ENCODE results near the gene SPRED1. TPM values are rescaled to one million over a fixed set of nuclear protein-coding genes. Genes with fewer than 3 reads are reported as not detected.

SPRED1 gene
- total and polyA plus RNA-seq, 9 of the 15 experiments (the other 6 are each of a cell fraction or from before 2014, with no cell fraction given) = 2.8 to 17.4 (median 7.9) TPM

DNA sequence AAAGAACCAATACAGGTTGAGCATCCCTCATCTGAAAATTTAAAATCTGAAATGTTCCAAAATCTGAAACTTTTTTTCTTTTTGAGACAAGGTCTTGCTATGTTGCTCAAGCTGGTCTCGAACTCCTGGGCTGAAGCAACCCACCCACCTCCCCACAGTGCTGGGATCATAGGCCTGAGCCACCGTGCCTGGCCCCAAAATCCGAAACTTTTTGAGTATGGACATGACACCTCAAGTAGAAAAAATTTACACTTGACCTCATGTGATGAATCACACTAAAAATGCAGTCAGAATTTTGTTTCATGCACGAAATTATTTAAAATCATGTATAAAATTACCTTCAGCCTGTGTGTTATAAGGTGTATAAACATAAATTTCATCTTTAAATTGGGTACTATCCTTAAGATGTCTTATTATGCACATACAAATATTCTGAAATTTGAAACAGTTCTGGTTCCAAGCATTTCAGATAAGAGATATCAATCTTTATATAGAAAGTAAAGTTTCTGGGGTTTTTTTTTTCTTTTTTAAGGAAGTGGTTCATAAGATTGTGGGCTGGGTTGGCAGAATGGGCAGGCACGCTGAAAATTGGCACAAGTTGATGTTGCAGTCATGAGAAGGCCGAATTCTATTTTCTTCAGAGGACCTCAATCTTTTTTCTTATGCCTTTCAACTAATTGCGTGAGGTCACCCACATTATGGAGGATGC lies 72.5 kb downstream of the SPRED1 start:
- 0 out of 5 replicates have a peak, but pooled peaks cover 0 to 2% of the 10 kb centered on the region in 2 experiments for H3K4me1 ChIP-seq (replicated peaks in 1 of 2; ENCODE audit: control insufficient read depth in 2 of 2, insufficient read depth in 2 of 2, low read length in 2 of 2)
- H3K9ac ChIP-seq (ENCODE audit: insufficient read depth in 1 of 2, low read depth in 2 of 2, low read length in 2 of 2) = no peak overlapping the region
- H3K4me3 ChIP-seq = no peak overlapping the region
- CTCF ChIA-PET (ENCODE audit: low intra/inter-chr PET ratio) = no interaction called here
- H3K9me3 ChIP-seq (replicated peaks; ENCODE audit: control insufficient read depth, insufficient read depth, low read depth, low read length) = no peaks in the 10 kb centered on the region
- POLR2A ChIA-PET = no interaction called here
- intact Hi-C loops (cut with micrococcal nuclease) (loop anchor here (5.0 kb wide), 1 partner anchor 73 kb away; the partner anchor contains the start of gene SPRED1), in situ Hi-C loops (cut with MboI) (no loop called here)
- no peak overlapping the region for H3K27ac ChIP-seq (ENCODE audit: extremely low read depth, low read depth, low read length)
- 96% methylated on average over 7 of the region's 7 CpGs for WGBS (ENCODE audit: insufficient coverage, low coverage, missing lambda C conversion rate)
- H3K79me2 ChIP-seq (ENCODE audit: control insufficient read depth, insufficient read depth, low read length) = no peaks in the 10 kb centered on the region
- BruUV-seq (replicated peaks) = no TSS peak
- H4K20me1 ChIP-seq (replicated peaks; ENCODE audit: control insufficient read depth, insufficient read depth, low read length) = no peaks in the 10 kb centered on the region
- H3K27me3 ChIP-seq (ENCODE audit: control insufficient read depth in 2 of 2, insufficient read depth in 2 of 2, low read length in 2 of 2) = no peaks in the 10 kb centered on the region
- no peak for FAIRE-seq
- no peak overlapping the region for H3K4me2 ChIP-seq (ENCODE audit: insufficient read depth, low read length)
- DNase-seq (ENCODE audit: extremely low read depth in 1 of 4, low spot score in 3 of 4) = no peak
- peaks cover 38% of the 10 kb centered on the region for H3K36me3 ChIP-seq (ENCODE audit: control insufficient read depth, insufficient read depth, low read length)
- no peak overlapping the region for H2AFZ ChIP-seq (ENCODE audit: low read depth, low read length)
- H3K9me1 ChIP-seq (ENCODE audit: control insufficient read depth, insufficient read depth, low read length) = no peaks in the 10 kb centered on the region
- no peak for ATAC-seq
- no peak for TF ChIP-seq ZNF584 (CRISPR knock-in tag; IDR thresholded peaks at IDR 0.05; ENCODE audit: low read depth)
- TF ChIP-seq ZNF644 (tag; IDR thresholded peaks at IDR 0.05; ENCODE audit: low read depth) = no peak
- TF ChIP-seq, protein P1, sequence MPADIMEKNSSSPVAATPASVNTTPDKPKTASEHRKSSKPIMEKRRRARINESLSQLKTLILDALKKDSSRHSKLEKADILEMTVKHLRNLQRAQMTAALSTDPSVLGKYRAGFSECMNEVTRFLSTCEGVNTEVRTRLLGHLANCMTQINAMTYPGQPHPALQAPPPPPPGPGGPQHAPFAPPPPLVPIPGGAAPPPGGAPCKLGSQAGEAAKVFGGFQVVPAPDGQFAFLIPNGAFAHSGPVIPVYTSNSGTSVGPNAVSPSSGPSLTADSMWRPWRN (IDR thresholded peaks at IDR 0.05; ENCODE audit: low read depth) = no peak
- no peak for TF ChIP-seq ZNF444 (CRISPR knock-in tag; IDR thresholded peaks at IDR 0.05)
- no peak for TF ChIP-seq ZNF282 (CRISPR knock-in tag; IDR thresholded peaks at IDR 0.05)
- TF ChIP-seq TAF1 (IDR thresholded peaks at IDR 0.05; ENCODE audit: control insufficient read depth, extremely low read depth, insufficient read depth, low read length, severe bottlenecking) = no peak
- TF ChIP-seq, protein P2, sequence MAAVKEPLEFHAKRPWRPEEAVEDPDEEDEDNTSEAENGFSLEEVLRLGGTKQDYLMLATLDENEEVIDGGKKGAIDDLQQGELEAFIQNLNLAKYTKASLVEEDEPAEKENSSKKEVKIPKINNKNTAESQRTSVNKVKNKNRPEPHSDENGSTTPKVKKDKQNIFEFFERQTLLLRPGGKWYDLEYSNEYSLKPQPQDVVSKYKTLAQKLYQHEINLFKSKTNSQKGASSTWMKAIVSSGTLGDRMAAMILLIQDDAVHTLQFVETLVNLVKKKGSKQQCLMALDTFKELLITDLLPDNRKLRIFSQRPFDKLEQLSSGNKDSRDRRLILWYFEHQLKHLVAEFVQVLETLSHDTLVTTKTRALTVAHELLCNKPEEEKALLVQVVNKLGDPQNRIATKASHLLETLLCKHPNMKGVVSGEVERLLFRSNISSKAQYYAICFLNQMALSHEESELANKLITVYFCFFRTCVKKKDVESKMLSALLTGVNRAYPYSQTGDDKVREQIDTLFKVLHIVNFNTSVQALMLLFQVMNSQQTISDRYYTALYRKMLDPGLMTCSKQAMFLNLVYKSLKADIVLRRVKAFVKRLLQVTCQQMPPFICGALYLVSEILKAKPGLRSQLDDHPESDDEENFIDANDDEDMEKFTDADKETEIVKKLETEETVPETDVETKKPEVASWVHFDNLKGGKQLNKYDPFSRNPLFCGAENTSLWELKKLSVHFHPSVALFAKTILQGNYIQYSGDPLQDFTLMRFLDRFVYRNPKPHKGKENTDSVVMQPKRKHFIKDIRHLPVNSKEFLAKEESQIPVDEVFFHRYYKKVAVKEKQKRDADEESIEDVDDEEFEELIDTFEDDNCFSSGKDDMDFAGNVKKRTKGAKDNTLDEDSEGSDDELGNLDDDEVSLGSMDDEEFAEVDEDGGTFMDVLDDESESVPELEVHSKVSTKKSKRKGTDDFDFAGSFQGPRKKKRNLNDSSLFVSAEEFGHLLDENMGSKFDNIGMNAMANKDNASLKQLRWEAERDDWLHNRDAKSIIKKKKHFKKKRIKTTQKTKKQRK (IDR thresholded peaks at IDR 0.05; ENCODE audit: borderline replicate concordance, low read depth, low read length) = no peak
- no peak for TF ChIP-seq RCOR1 (IDR thresholded peaks at IDR 0.05; ENCODE audit: borderline replicate concordance in 1 of 2, low read depth in 2 of 2, low read length in 2 of 2)
- TF ChIP-seq BRCA1 (IDR thresholded peaks at IDR 0.05) = no peak
- no peak for TF ChIP-seq BRCA1 (CRISPR knock-in tag; IDR thresholded peaks at IDR 0.05)
- no peak for TF ChIP-seq BMI1 (IDR thresholded peaks at IDR 0.05; ENCODE audit: low read length)
- TF ChIP-seq, protein P3, sequence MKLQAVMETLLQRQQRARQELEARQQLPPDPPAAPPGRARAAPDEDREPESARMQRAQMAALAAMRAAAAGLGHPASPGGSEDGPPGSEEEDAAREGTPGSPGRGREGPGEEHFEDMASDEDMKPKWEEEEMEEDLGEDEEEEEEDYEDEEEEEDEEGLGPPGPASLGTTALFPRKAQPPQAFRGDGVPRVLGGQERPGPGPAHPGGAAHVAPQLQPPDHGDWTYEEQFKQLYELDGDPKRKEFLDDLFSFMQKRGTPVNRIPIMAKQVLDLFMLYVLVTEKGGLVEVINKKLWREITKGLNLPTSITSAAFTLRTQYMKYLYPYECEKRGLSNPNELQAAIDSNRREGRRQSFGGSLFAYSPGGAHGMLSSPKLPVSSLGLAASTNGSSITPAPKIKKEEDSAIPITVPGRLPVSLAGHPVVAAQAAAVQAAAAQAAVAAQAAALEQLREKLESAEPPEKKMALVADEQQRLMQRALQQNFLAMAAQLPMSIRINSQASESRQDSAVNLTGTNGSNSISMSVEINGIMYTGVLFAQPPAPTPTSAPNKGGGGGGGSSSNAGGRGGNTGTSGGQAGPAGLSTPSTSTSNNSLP (IDR thresholded peaks at IDR 0.05; ENCODE audit: borderline replicate concordance, low read depth, low read length) = no peak
- TF ChIP-seq KHSRP (IDR thresholded peaks at IDR 0.05) = no peak
- TF ChIP-seq LEF1 (IDR thresholded peaks at IDR 0.05) = no peak
